HepG2 (cell line): ENCODE measurements around the gene LYZL1. TPM values are rescaled to one million over a fixed set of nuclear protein-coding genes. Genes with fewer than 3 reads are reported as not detected.

Source experiments
- CEBPB ChIP-seq: IDR thresholded peaks from 2 replicates; pipeline ENCODE4 v1.6.1; 2011; ENCODE audit warnings: low read depth, low read length, improper control_type of control experiment, borderline replicate concordance
- JUND ChIP-seq: sonication (generic); formaldehyde crosslinking; IDR thresholded peaks from 2 replicates; pipeline ENCODE4 v1.8.0; 2022; ENCODE audit warnings: mild to moderate bottlenecking, missing genetic modification reagents
- KMT2A ChIP-seq: sonication (generic); formaldehyde crosslinking; IDR thresholded peaks from 2 replicates; pipeline ENCODE4 v1.4.0; 2020; ENCODE audit warnings: missing genetic modification reagents
- MAF1 ChIP-seq: sonication (generic); formaldehyde crosslinking; IDR thresholded peaks from 2 replicates; pipeline ENCODE4 v1.5.0; 2020; ENCODE audit warnings: missing genetic modification reagents, borderline replicate concordance
- NR1H2 ChIP-seq: sonication (generic); formaldehyde crosslinking; IDR thresholded peaks from 2 replicates; pipeline ENCODE4 v1.8.1; 2022; ENCODE audit warnings: low read depth, missing genetic modification reagents, borderline replicate concordance
- SAFB2 ChIP-seq: sonication (generic); formaldehyde crosslinking; IDR thresholded peaks from 2 replicates; pipeline ENCODE4 v1.5.1; 2020; ENCODE audit warnings: missing genetic modification reagents, low read depth, mild to moderate bottlenecking, borderline replicate concordance
- TBX2 ChIP-seq: sonication (generic); formaldehyde crosslinking; IDR thresholded peaks from 2 replicates; pipeline ENCODE4 v1.5.0; 2020; ENCODE audit warnings: missing genetic modification reagents, mild to moderate bottlenecking, borderline replicate concordance
- ZNF235 ChIP-seq: sonication (generic); formaldehyde crosslinking; IDR thresholded peaks from 2 replicates; pipeline ENCODE4 v1.8.1; 2023; ENCODE audit warnings: mild to moderate bottlenecking, missing genetic modification reagents, borderline replicate concordance
- ZNF317 ChIP-seq: sonication (generic); formaldehyde crosslinking; IDR thresholded peaks from 2 replicates; pipeline ENCODE4 v1.5.0; 2020; ENCODE audit warnings: mild to moderate bottlenecking, missing genetic modification reagents
- ZNF337 ChIP-seq: sonication (generic); formaldehyde crosslinking; IDR thresholded peaks from 2 replicates; pipeline ENCODE4 v1.5.1; 2020; ENCODE audit warnings: missing genetic modification reagents, low read depth, mild to moderate bottlenecking, borderline replicate concordance
- ZNF629 ChIP-seq: sonication (generic); formaldehyde crosslinking; conservative IDR thresholded peaks from 2 replicates; pipeline ENCODE4 v1.5.0; 2020; ENCODE audit warnings: missing genetic modification reagents
- polyA plus RNA-seq, 8 experiments: library from polyadenylated mRNA; depleted of rRNA in 3 of 8; stranded (reverse) in 7 of 8; unstranded in 1 of 8; fragments of >200 nt; fragmentation: Illumina TruSeq in 4 of 8; extraction: Trizol in 4 of 8; gene quantifications; 2 replicates each; pipeline versions ENCODE4 v1.2.1 to v1.2.3, GENCODE V29; 2011 to 2016; ENCODE audit warnings: low read depth in 4 of 8, missing spikeins in 1 of 8, mixed read lengths in 1 of 8; ENCODE audit not compliant: insufficient read depth in 1 of 8
- total RNA-seq, 5 experiments: library from RNA; depleted of rRNA; stranded (reverse); fragments of >200 nt; fragmentation: Illumina TruSeq; extraction: Trizol; gene quantifications; 2 replicates each; pipeline ENCODE4 v1.2.3, GENCODE V29; 2016; ENCODE audit warnings: low read depth in 1 of 5
- TF ChIP-seq, protein P1 (sequence below): sonication (generic); formaldehyde crosslinking; IDR thresholded peaks from 2 replicates; pipeline ENCODE4 v1.5.0; 2020; ENCODE audit warnings: mild to moderate bottlenecking, missing genetic modification reagents
- TF ChIP-seq, protein P2 (sequence below): sonication (generic); formaldehyde crosslinking; IDR thresholded peaks from 2 replicates; pipeline ENCODE4 v1.8.0; 2022; ENCODE audit warnings: mild to moderate bottlenecking, missing genetic modification reagents, moderate library complexity
- TF ChIP-seq, protein P3 (sequence below): IDR thresholded peaks from 2 replicates; pipeline ENCODE4 v1.6.1; 2012; ENCODE audit warnings: low read depth, low read length, improper control_type of control experiment
- TF ChIP-seq, protein P4 (sequence below): sonication (generic); formaldehyde crosslinking; IDR thresholded peaks from 2 replicates; pipeline ENCODE4 v1.9.0; 2021; ENCODE audit warnings: missing genetic modification reagents, borderline replicate concordance
- TF ChIP-seq, protein P5 (sequence below): sonication (generic); formaldehyde crosslinking; conservative IDR thresholded peaks from 2 replicates; pipeline ENCODE4 v1.8.0; 2022; ENCODE audit warnings: missing genetic modification reagents

LYZL1 gene
- total and polyA plus RNA-seq, 2 of the 13 experiments (the other 11 are each of a cell fraction or from before 2014, with no cell fraction given), result not detected

DNA sequence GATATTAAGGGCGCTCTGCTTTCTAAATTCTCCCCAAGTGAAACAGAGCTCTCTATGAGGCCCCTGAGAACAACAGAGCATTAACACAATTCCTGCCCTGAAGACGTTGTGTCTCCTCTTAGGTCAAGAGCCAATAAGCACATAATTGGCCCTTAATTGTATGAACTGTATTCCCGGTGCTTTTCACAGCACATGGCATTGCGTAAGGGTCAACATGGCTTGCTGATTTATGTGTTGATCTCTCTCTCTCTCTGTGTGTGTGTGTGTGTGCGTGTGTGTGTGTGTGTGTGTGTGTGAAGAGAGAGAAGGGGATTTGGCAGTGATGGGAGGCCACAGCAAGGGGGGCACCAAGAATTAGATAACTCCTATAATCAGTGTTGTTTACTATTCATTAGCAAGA, 40.5 kb downstream of the LYZL1 start (continued):
- TF ChIP-seq TBX2 (CRISPR knock-in tag) (0 out of 2 replicates have a peak, but pooled peaks have one; percentile 4), ZNF317 (CRISPR knock-in tag) (no peak), SAFB2 (CRISPR knock-in tag) (no peak), MAF1 (no peak), CEBPB (peak; percentile 86), NR1H2 (CRISPR knock-in tag) (no peak), ZNF337 (CRISPR knock-in tag) (no peak), KMT2A (CRISPR knock-in tag) (no peak), ZNF629 (CRISPR knock-in tag) (no peak), ZNF235 (CRISPR knock-in tag) (no peak), JUND (CRISPR knock-in tag) (no peak)
- TF ChIP-seq, protein P1, sequence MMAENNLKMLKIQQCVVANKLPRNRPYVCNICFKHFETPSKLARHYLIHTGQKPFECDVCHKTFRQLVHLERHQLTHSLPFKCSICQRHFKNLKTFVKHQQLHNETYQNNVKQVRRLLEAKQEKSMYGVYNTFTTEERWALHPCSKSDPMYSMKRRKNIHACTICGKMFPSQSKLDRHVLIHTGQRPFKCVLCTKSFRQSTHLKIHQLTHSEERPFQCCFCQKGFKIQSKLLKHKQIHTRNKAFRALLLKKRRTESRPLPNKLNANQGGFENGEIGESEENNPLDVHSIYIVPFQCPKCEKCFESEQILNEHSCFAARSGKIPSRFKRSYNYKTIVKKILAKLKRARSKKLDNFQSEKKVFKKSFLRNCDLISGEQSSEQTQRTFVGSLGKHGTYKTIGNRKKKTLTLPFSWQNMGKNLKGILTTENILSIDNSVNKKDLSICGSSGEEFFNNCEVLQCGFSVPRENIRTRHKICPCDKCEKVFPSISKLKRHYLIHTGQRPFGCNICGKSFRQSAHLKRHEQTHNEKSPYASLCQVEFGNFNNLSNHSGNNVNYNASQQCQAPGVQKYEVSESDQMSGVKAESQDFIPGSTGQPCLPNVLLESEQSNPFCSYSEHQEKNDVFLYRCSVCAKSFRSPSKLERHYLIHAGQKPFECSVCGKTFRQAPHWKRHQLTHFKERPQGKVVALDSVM (CRISPR knock-in tag), result no peak
- TF ChIP-seq, protein P2, sequence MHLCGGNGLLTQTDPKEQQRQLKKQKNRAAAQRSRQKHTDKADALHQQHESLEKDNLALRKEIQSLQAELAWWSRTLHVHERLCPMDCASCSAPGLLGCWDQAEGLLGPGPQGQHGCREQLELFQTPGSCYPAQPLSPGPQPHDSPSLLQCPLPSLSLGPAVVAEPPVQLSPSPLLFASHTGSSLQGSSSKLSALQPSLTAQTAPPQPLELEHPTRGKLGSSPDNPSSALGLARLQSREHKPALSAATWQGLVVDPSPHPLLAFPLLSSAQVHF (CRISPR knock-in tag), result no peak
- TF ChIP-seq, protein P3, sequence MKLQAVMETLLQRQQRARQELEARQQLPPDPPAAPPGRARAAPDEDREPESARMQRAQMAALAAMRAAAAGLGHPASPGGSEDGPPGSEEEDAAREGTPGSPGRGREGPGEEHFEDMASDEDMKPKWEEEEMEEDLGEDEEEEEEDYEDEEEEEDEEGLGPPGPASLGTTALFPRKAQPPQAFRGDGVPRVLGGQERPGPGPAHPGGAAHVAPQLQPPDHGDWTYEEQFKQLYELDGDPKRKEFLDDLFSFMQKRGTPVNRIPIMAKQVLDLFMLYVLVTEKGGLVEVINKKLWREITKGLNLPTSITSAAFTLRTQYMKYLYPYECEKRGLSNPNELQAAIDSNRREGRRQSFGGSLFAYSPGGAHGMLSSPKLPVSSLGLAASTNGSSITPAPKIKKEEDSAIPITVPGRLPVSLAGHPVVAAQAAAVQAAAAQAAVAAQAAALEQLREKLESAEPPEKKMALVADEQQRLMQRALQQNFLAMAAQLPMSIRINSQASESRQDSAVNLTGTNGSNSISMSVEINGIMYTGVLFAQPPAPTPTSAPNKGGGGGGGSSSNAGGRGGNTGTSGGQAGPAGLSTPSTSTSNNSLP, result 0 out of 2 replicates have a peak, but pooled peaks have one; percentile 22
- TF ChIP-seq, protein P4, sequence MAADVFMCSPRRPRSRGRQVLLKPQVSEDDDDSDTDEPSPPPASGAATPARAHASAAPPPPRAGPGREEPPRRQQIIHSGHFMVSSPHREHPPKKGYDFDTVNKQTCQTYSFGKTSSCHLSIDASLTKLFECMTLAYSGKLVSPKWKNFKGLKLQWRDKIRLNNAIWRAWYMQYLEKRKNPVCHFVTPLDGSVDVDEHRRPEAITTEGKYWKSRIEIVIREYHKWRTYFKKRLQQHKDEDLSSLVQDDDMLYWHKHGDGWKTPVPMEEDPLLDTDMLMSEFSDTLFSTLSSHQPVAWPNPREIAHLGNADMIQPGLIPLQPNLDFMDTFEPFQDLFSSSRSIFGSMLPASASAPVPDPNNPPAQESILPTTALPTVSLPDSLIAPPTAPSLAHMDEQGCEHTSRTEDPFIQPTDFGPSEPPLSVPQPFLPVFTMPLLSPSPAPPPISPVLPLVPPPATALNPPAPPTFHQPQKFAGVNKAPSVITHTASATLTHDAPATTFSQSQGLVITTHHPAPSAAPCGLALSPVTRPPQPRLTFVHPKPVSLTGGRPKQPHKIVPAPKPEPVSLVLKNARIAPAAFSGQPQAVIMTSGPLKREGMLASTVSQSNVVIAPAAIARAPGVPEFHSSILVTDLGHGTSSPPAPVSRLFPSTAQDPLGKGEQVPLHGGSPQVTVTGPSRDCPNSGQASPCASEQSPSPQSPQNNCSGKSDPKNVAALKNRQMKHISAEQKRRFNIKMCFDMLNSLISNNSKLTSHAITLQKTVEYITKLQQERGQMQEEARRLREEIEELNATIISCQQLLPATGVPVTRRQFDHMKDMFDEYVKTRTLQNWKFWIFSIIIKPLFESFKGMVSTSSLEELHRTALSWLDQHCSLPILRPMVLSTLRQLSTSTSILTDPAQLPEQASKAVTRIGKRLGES (CRISPR knock-in tag), result no peak
- TF ChIP-seq, protein P5, sequence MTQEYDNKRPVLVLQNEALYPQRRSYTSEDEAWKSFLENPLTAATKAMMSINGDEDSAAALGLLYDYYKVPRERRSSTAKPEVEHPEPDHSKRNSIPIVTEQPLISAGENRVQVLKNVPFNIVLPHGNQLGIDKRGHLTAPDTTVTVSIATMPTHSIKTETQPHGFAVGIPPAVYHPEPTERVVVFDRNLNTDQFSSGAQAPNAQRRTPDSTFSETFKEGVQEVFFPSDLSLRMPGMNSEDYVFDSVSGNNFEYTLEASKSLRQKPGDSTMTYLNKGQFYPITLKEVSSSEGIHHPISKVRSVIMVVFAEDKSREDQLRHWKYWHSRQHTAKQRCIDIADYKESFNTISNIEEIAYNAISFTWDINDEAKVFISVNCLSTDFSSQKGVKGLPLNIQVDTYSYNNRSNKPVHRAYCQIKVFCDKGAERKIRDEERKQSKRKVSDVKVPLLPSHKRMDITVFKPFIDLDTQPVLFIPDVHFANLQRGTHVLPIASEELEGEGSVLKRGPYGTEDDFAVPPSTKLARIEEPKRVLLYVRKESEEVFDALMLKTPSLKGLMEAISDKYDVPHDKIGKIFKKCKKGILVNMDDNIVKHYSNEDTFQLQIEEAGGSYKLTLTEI, result no peak
